GM12874 (cell line): ENCODE data around the gene MAPKBP1.

ENCODE experiments used
- TF ChIP-seq, protein P1 (sequence below): IDR thresholded peaks from 2 replicates; pipeline ENCODE4 v1.5.1; 2011; ENCODE audit warnings: low read depth, mild to moderate bottlenecking, control low read depth, low read length, moderate library complexity; ENCODE audit not compliant: insufficient read depth

The MAPKBP1 gene

DNA sequence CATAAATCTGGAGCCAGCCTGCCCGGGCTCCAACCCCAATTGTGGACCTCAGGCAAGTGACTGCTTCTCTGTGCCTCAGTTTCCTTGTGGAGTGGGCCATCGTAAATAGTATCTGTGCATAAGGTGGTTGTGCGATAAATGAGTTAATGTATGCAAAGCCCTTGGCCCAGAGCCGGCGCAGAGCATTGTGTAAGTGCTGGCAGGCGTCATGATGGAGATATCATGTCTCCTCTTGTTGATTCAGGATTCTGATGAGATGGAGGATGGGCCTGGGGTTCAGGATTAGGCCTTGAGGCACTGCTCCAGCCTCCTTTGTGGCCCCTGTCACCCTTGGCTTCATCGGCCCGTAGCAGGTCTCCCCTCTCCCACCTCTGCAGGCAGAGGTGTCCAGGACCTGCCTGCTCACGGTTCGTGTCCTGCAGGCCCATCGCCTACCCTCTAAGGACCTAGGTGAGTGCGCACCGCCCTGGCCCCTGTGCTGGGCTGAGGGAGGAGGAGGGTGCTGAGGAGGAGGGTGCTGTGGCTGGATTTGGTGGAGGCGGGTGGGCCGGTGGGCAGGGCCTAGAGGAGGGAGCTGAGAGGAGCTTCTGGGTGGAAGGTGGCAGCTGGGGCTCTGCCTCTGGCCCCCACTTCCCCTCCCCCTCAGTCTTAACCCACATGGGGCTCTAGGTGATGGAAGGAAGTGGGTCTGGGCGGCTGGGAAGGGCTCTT, 65.7 kb downstream of the MAPKBP1 start:
- TF ChIP-seq, protein P1, sequence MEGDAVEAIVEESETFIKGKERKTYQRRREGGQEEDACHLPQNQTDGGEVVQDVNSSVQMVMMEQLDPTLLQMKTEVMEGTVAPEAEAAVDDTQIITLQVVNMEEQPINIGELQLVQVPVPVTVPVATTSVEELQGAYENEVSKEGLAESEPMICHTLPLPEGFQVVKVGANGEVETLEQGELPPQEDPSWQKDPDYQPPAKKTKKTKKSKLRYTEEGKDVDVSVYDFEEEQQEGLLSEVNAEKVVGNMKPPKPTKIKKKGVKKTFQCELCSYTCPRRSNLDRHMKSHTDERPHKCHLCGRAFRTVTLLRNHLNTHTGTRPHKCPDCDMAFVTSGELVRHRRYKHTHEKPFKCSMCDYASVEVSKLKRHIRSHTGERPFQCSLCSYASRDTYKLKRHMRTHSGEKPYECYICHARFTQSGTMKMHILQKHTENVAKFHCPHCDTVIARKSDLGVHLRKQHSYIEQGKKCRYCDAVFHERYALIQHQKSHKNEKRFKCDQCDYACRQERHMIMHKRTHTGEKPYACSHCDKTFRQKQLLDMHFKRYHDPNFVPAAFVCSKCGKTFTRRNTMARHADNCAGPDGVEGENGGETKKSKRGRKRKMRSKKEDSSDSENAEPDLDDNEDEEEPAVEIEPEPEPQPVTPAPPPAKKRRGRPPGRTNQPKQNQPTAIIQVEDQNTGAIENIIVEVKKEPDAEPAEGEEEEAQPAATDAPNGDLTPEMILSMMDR = no peak

GRCh38 chr15:41840673-41841072, 66.4 kb downstream of the MAPKBP1 start:
- TF ChIP-seq, protein P1 = no peak

GRCh38 chr15:41841131-41841530, 66.8 kb downstream of the MAPKBP1 start:
- TF ChIP-seq, protein P1 = no peak

GRCh38 chr15:41842229-41842628, 67.9 kb downstream of the MAPKBP1 start:
- TF ChIP-seq, protein P1 = no peak

- TF ChIP-seq, protein P1 = no peak
Measured at GRCh38 chr15:41843571-41843970, 69.3 kb downstream of the MAPKBP1 start.

DNA sequence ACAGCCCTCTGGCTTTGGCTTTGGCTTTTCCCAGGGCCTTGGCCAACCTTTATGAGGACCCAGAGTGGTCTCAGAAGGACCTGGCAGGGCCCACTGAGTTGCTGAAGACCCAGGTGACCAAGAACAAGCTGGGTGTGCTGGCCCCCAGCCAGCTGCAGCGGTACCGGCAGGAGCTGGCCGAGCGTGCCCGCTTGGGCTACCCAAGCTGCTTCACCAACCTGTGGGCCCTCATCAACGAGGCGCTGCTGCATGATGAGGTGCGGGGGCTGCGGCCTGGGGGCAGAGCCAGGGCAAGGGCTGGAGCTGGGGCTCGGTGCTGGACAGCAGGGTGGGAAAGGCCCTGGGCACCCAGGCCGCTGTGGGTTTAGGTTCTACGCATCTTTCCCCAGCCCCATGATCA, 70.5 kb downstream of the MAPKBP1 start:
- TF ChIP-seq, protein P1 = no peak

DNA sequence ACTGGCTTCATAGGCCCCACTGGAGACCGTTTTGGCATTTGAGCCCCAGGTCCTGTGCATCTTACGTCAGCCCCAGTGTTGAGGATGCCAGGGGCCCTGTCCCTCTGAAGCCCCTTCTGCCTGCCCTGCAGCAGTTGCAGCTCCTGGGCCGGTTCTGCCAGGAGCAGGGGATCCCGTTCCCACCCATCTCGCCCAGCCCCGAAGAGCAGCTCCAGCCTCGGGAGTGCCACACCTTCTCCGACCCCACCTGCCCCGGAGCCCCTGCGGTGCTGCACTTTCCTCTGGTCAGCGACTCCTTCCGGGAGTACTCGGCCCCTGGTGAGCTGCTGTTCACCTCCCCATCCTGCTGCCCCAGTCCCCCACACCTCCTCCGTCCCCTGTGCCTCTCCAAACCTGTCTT, 72.9 kb downstream of the MAPKBP1 start:
- TF ChIP-seq, protein P1 = no peak
